Measurements from ENCODE around the gene CEP126.

CEP126 gene

GRCh38 chr11:101914738-101915426, at the start of gene CEP126:
TSS of gene CEP126 (plus strand) at chr11:101915010. CDS start at chr11:101915285, 275 bp downstream.
- peak; percentile 61 for DNase-seq

GRCh38 chr11:101866619-101867491, 48.0 kb upstream of the CEP126 start:
- DNase-seq: no peak

DNA sequence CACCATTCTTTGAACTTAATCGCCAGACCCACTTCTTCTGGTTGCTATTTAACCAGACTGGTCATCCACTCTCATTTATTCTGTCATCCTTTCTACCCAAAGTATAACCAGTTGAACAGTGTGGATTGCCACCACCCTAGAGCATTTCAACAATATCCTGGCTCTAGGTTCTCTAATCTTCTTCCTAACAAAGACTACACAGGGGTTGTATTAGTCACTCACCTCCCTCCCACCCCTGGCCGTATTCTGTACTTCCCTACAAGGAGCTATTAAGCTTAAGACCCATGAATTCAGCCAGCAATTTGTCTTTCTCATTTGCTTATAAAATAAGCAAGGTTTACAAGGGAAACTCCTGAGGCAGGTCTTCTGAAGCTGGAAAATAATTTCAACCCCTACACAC, 46.9 kb upstream of the CEP126 start:
- DNase-seq: no peak

GRCh38 chr11:101870510-101870909, 44.3 kb upstream of the CEP126 start:
- DNase-seq: no peak

DNA sequence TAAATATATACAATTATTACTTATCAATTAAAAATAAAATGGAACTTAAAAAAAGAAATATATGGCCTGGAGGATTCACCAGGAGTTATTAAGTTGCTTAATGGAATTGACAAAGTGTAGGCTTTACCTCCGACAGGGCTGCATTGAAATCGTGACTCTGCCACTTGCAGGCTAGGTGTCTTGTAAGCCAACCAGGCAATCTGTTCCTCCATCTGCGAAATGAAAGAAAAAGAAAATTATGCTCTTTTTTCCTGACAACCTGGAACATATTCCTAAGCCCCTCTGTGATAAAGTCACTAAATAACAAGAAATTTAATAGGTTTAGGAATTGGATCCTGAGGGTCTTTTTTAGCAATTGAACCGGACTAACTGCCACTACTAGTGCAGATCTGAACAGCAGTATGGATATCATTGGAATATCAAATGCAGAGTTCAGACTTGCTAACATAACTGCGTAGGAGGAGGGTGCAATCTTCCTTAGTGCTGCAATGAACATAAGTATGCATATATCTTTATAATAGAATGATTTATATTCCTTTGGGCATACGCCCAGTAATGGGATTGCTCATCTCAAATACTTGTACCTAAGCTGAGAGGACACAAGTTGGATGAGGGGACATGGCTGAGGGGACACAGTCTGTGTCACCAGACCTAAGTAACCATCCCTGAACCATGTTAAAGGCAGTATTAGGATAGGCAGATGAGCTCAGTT, 42.5 kb upstream of the CEP126 start:
- no peak for DNase-seq

GRCh38 chr11:101880222-101880621, 34.6 kb upstream of the CEP126 start:
- DNase-seq: no peak

DNA sequence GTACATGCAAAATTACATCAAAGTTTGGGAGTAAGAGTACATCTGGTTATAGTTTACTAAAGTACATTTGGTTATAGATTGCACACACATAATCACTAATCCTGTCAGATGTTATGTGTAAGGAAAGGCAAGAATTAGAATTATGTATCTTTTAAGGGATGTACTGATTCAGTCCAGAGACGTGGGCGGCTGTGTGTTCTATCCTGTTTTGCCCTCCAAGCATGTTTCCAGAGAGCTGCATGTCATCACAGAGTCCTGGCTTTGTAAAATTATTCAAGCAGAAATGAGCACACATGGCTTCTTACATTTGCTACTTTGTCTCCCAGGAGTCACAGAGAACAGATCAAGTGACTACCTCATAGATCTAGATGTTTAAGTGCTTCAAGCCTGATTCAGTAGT, 33.2 kb upstream of the CEP126 start:
- DNase-seq: no peak

GRCh38 chr11:101885631-101886030, 29.2 kb upstream of the CEP126 start:
- no peak for DNase-seq

DNA sequence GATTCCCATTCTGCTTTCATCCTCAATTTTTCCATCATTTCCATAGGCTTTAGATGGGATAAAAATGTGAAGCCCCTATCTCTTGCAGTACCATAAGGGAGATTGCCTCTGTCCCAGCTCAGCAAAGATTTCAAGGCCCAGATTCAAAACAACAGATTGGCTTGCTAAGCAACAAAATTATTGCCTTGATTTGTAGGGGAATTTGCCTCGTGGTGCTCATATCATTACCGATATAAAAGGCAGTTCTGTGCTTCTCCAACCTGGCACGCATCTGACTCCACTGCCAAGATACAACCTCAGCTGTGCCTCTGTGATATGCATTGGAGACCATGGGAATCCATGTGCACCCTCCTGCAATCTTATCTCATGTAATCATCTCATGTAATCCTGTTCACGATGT, 25.0 kb upstream of the CEP126 start:
- no peak for DNase-seq

GRCh38 chr11:101894505-101894904, 20.3 kb upstream of the CEP126 start:
- no peak for DNase-seq

GRCh38 chr11:101907815-101908214, 7.0 kb upstream of the CEP126 start:
- DNase-seq: no peak

GRCh38 chr11:101909087-101909486, 5.7 kb upstream of the CEP126 start:
- DNase-seq: no peak

- no peak for DNase-seq
Measured at GRCh38 chr11:101912823-101913284, 2.0 kb upstream of the CEP126 start.

- no peak for DNase-seq
Measured at GRCh38 chr11:101913656-101914055, 1.2 kb upstream of the CEP126 start.

DNA sequence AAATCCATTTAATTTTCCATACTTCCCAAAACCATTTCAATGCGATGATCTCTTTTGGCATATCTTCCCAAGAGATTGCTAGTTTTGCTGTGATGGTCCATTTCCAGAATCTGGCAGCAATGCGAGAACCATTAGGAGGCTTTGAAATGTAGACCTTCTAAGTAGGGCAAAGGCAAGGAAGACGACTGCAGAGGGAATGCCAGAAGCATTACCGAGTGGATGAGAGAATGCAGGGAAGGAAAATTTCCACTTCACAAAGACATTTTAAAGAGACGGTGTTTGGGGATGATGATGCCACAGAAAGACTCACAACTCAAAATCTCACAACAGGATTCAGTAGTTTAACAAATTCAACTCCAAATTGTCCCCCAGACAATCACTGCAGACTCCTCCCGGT, 471 bp upstream of the CEP126 start:
- no peak for DNase-seq

GRCh38 chr11:101915791-101916291, 1.0 kb downstream of the CEP126 start:
- DNase-seq: no peak

GRCh38 chr11:101916422-101916821, 1.6 kb downstream of the CEP126 start, which contains the start of gene ANGPTL5:
TSS of gene ANGPTL5 (minus strand) at chr11:101916522. CDS start at chr11:101907909, 8,613 bp downstream.
- no peak for DNase-seq

GRCh38 chr11:101917226-101917625, 2.4 kb downstream of the CEP126 start:
- no peak for DNase-seq

DNA sequence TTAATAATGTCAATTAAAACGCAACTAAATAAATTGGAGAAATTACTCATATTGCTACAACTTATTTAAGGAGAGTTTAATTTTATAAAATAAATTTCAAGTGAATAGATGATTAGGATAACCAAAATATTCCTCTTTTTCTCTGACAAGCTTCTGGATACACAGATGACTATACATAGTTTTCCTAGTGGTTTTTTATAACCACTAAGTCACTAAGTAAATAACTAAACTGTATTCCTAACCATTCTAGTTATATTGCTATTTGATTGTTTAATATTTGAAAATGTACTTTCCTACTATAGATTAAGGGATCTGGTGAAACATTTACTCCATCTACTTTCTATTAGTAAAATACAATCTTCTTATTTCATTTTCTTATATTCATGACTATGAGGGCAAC, 6.2 kb downstream of the CEP126 start:
- DNase-seq: no peak

DNA sequence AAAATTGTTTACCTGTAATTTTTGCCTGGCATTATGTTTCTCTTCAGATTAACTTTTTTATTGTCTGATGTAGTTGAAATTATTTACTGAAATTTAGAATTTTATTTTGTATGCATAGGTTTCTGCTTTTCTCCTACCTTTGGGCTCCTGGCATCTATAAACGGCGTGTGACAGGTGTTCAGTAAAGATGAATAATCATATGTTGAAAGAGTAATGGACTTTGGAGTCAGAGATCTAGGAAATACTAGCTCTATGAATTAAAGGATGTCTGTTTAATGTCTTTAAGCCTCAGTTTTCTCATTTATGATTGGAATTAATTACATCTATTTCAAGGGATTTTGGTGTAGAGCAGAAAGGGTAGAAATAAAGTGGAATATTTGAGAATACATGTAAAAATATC, 8.7 kb downstream of the CEP126 start:
- DNase-seq: no peak

- DNase-seq: no peak
Measured at GRCh38 chr11:101929294-101929915, 14.6 kb downstream of the CEP126 start.

DNA sequence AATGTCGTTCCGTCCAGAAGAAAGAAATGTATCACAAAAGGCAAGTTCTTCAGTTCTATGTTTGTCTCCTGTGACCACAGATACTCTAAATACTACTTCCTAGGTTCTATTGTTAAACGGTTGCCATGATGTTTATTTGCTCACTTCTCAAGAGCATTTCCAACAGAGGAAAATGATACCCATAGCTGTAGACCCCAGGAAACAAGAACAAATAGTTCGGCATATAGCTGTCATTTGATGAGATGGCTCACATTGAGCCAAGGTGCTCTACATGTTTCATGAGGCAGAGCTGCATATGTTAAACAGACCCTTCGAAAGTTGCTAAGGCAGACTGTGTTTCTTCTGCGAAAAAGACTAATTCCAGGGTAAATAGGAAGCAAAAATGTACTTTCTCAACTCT, 16.9 kb downstream of the CEP126 start:
- no peak for DNase-seq

All from NCI-H524 treated with DMSO at 0.1 percent for 48 hours (cell line).